Mucosa of gallbladder (tissue), 1 donor: Measurements from ENCODE around the gene SCN9A. TPM values are rescaled to one million over a fixed set of nuclear protein-coding genes. Genes with fewer than 3 reads are reported as not detected.
"Not testable (repeated sequence)": the region's sequence is repeated elsewhere in the genome, so short reads cannot be mapped to it uniquely, and the experiment has no call there.

Source experiments
- DNase-seq: peaks from one replicate; pipeline ENCODE4 v3.0.0-alpha.2; 2020; ENCODE audit warnings: low spot score
- total RNA-seq: library from RNA; stranded (reverse); gene quantifications from one replicate; pipeline ENCODE4 v1.2.1, GENCODE V29; 2021
- donor health status: DM: no; HTN: no; CAD: no.

Gene SCN9A
- total RNA-seq, 1 donor from 2014 or later: 6.8 TPM

DNA sequence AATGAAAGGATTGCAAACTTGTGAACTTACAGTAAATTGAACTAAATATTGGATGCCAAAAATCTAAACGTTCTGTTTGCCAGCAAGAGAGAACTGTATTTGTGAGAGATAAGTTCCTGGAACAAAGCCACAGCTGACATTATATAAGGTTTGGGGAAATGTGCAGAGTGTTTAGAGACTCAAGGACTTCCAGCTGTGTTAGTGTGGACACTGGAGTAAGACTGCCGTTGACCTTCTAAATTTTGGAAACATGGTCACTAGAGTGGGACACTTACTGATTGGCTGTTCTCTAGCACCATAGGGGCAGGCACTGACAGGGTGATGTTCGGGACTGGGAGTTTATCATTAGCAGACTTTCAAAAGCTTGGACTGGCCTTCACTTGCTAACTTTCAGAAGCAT, 40.5 kb downstream of the SCN9A start:
- no peak for DNase-seq

DNA sequence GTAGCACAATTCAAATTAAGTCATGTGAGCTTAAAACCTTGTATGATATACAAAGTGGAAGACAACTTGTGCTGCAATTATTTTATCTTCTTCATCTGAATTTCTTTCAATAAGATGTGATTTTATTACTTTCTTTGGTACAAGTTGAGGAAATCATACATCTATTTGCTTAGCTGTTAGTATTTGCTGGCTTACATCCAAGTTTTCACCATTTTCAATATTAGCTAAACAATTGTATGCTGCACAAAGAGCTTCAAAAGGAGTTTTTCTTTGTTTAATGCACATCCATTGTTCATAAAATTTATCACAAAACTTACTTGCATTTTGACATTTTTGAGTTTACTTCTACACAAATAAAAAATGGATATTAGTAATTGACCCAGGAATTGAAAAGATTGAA, 40.9 kb downstream of the SCN9A start:
- DNase-seq: no peak

DNA sequence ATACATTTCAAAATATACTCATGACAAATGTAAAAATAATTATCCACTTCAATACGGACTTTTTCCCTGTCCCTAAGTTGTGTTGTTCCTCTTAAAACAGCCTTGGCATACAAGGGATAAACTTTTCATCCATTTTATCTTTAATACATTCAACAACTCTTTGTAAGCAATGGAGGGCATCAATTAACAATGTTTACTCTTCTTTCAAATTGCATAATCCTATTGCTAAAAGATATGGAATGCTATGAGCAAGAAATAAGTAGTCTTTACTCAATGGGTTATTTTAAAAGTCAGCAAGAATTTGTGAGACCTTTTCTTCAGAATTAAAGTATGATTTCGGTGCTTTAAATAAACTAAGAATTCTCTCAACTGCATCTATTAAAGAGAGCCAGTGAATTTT, 41.9 kb downstream of the SCN9A start:
- DNase-seq: no peak

DNA sequence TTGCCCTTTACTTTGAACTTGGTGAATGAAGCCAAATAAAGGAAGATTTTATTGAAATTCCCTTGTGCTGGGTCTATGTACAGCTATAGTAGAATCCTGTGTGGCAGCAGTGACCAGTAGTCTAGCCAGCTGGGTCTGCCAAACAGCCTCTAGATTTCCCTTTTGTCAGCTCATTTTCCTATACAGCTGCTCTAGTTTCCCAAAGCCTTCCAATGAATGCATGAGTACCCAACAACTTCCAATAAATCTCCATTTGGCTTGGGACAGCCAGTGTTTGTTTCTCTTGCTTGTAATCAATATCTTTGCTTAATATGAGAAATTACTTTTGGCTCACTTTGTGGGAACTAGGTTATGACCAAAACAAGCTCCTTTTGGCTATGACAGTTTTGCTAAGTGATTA, 43.6 kb downstream of the SCN9A start:
- no peak for DNase-seq

DNA sequence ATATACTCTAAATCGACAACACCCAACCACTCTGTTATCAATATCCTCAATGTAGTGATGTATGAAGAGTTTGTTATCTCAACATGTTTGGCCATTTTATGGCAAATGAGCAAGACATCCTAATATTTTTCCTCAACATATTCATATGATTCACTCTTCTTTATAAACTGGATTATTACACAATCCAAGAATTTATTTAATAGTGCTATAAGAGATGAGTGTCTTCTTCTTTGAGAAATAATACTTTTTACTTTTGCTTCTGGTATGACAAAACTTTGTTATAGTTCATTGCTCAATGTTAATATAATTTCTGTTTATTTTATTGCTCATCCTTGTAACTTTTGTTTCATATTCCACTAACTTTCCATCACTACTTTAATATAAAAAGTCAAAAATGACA, 44.3 kb downstream of the SCN9A start:
- no peak for DNase-seq

DNA sequence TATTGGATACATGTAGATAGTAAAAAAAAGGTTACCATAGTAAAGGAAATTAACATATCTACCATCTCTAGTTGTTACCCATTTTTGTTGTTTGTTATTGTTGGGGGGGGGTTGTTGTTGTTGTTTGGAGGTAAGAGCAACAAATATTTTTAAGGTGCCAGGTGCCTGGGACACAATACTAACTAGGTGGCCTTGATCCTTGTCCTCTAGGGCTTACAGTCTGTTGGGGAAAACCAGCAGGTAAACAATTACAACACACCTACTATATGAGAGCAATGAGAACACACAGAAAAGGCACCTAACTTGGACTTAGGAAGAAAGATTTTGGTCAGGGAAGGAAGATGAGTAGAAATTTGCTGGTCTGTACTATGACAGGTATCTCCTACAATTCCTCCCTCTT, 46.3 kb downstream of the SCN9A start:
- DNase-seq: no peak

DNA sequence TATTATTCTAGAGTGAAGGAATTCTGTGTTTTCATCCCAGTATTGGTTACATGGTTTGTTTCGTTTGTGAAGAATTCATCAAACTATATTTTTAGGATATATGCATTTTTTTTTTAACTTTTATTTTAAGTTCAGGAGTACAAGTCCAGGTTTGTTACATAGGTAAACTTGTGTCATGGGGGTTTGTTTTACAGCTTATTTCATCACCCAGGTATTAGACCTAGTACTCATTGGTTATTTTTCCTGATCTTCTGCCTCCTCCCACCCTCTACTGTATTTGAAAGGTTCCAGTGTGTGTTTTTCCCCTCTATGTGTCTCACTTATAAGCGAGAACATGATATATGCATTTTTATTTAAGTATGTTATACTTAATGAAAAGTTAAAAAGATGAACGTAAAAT, 47.6 kb downstream of the SCN9A start:
- no peak for DNase-seq

DNA sequence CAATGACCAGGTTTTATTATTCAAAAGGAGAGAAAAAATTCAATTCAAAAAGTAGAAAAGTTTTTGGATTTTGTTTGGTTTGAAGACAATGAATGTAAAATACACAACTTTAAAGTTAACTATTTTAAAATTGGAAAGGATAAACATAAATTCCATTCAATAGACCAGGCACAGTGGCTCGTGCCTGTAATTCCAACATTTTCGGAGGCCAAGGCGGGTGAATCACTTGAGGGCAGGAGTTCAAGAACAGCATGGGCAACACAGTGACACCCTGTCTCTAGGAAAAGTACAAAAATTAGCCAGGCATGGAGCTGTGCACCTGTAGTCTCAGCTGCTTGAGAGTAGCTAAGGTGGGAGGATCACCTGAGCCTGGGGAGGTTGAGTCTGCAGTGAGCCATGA, 54.7 kb downstream of the SCN9A start:
- DNase-seq: no peak

DNA sequence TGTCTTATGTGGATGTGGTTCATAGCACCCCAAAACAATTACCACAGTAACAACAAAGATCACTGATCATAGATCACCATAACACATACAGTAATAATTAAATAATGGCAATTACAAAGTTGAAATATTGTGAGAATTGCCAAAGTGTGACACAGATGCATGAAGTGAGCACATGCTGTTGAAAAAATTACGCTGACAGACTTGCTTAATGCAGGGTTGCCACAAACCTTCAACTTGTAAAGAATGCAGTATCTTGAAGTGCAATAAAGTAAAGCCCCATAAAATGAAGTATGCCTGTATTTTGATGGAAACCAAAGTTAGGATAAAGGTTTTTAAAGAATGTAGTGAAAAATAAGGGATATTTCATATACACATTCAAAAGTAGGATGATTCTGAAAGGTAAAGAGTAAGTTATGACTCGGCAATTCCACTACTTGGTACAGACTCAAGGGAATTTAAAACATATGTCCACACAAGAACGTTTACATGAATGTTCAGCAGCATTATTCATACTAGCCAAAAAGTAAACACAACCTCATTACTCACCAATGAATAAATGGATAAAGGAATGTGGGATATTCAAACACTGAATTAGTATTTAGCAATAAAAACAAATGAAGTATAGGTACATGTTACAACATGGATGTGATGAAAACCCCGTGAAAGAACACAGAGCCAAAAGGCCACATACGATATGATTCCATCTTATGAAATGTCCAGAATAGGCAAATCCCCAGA, 61.6 kb downstream of the SCN9A start:
- no peak for DNase-seq

DNA sequence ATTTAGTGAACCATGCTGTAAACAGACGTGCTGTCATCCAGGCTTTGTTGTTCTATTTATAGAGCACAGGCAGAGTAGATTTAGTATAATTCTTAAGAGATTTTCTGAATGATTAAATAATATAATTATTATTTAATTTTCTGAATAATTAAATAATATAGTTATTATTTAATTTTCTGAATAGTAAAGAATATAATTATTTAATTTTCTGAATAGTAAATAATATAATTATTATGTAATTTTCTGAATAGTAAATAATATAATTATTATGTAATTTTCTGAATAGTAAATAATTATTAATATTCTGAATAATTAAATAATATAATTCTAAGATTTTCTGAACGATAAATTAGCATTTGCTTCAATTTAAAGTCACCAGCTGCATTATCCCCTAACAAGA, 62.9 kb downstream of the SCN9A start:
- DNase-seq: not testable (repeated sequence)

DNA sequence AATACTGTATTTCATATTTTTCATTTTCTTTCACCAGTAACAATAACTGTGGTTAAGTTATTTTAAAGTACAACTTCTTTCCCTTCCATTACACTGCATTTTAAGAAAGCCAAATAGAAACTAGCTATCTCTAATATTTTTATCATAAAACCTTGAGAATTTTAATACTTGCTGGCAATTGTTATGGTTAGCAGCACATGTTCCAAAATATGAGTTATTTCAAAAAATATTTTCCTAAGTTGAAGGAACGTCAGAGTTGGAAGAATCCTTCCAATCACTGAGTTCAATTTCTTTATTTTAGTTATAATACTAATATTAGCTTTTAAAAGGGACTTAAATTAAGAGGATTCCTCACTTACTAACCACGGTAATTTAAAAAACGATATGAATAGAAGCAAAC, 68.4 kb downstream of the SCN9A start:
- DNase-seq: no peak

DNA sequence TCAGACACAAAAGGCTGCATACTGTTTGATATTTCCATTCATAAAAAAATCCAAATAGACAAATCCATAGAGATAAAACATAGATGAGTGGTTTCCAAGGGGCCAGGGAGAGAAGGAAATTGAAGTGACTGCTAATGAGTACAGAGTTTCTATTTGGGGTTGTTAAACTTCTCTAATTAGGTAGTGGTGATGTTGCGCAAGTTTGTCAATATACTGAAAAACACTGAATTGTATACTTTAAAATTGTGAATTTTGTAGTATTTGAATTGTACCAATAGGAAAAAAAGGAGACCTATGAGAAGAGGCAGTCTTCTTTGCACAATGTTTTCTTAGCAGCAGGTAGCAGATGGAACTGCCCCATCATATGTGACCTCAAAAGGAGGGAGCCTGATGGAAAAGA, 71.1 kb downstream of the SCN9A start:
- DNase-seq: no peak

DNA sequence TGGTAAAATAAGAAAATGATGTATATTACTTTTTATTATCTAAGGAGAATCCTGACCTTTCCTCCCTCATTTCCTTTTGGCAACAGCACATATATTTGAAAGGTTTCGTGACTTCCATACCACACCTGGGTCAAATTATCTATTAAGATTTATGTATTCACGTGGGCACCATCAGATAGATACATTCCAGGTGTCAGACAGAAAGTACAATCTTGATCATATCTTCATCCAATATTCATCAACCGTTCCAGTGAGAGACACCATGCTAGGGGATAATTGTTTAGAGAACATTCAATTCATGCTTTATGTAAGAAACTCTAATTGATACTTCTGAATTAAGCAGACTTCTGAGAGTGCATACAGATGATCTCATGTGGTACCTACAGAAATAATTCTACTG, 73.7 kb downstream of the SCN9A start:
- no peak for DNase-seq

DNA sequence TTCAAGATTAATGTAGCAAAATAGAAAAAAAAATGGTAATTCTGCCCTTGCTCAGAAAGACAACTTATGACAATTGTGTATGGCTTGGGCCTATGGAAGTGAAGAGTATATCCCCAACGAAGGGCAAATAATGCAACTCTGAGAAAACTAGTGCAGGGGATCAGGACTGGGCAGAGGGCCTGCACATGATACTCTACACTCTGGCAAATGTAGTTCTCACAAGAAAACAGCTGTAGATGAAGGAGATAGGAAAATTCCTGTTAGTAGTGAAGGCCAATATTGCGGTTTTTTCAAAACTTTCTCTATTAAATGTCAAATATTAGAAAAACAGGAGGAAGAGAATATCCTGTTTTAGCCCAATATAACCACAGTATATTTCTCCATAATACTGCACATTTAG, 77.8 kb downstream of the SCN9A start:
- no peak for DNase-seq

DNA sequence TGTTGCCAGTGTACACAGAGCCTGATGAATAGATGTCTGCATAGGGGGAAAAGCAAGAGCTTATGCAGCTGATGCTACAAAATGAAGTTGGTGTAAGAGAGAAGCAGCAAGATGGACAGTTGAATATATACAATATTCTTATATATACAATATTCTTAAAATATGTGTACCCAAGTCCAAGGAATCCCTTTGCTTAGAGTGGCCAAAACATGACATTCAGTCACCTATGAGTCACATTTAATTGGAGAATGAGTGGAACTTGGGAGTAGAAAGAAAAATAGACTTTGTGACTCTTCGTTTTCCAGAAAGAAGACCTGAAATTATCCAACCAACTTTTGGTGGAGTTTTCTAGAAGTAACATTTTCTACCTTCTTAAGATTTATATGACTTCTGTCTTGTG, 81.8 kb downstream of the SCN9A start:
- no peak for DNase-seq

DNA sequence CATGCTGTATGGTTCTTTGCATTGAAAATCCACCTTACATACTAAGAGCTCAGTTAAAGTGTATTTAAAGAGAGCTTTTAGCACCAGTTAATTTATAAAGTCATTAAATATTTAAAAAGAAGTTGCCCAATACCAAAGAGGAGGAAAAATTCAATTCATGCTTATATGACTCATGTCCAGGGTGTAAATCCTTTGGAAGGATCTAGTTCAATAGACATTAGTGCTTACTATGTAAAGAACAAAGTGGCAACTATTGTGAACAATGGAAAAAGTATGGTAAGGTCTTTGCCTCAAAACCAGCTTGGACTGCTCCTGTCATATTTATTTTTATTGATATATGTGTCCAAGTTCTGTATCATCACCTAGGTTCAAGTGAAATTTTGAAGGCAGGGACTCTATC, 90.5 kb downstream of the SCN9A start:
- DNase-seq: no peak

DNA sequence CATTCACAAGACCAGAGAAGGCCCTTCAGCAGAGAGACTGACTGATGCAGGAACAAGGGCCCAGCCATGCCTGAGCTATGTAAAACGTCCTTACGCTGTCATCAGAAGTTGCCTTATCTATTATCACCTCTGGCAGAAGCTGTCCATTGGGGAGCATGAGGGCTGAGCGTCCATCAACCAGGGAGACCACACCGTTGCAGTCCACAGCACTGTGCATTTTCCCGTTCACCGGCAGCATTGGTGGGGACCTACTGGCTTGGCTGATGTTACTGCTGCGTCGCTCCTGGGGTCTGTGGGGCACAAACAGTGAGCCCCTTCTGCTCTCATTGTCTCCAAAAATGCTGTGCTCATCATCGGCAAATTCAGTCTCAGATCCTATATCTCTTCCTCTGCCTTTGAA, 91.4 kb downstream of the SCN9A start:
- no peak for DNase-seq

DNA sequence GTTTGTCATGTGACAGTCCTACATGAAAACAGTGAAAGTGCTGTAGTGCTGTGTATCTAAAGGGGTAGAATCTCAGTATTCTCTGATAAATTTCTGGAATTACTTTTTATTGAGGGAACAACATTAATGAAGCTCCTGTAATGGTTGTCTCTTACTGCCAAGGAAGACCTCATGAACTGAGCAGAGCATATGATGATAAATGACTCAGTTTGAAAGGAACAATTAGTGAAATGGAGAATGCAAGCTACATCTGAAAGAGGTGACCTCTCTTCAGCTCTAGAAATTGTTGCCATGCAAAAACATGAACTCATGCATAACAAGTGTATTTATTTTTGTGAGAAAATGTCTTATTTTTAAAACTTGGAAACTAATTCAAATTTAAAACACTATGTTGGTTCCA, 93.6 kb downstream of the SCN9A start:
- no peak for DNase-seq

DNA sequence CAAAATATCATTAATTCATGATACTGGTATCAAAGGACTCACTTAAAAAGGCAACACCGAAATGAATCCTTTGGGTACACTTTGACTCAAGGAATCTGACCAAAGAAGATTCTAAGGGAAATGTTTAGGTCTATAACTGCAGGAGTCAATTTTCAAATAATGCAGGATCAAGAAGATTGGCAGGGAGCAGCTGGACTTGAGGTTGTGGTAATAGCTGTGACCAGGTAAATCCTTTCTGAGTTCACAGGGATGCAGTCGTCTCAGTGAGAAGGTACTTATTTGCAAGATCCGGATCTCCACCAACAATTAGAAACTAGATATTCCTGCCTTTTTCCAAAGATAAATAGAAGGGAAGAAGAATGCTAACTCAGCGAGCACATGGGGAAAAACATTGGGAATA, 96.9 kb downstream of the SCN9A start:
- DNase-seq: no peak

DNA sequence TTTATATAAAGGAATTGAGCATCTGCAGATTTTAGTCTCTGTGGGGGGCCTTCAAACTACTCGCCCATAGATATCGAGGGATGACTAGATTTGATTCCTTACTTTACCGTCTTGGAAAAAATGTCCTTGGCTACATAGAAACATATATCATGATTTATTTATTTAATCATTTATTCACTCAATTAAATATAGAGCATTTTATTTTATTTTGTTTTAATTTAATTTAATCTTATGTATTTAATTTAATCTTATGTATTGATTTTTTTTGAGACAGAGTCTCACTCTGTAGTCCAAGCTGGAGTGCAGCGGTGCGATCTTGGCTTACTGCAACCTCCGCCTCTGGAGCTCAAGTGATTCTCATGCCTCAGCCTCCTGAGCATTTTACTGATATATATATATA, 105.4 kb downstream of the SCN9A start:
- DNase-seq: no peak

DNA sequence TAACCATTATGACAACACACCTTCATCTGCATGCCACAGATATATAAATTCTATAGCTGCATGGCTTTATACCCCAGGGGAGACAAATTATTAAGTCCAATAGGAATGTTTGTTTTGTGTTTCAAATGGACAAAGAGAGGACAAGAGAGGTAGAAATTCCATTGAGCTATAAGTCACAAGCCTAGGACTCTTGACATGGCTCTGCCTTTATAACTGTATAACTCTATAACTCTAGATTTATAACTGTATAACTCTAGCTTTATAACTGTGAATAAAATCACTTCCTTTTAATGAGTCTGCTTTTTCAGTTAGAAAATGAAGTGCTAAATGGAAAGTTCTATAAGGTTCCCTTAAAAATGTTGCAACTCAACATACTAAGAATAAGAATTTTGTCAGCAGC, 106.4 kb downstream of the SCN9A start:
- DNase-seq: no peak

DNA sequence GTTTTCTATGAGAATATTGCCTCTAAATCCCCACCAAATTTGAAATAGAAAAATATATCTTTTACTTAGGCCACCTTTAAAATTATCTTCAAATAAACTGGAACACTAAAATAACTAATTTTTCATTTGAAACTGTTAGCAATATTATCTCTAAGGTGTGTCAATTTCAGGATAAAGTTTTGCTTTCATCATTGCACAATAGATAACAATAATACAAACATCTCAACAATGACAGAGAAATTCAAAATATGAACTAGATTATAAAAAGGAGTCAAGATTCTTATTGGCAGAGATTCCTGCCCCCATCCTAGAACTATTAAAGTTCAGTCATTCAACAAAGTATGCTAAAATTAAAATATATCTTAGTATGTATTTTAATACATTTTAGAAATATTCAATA, 117.9 kb downstream of the SCN9A start:
- no peak for DNase-seq

DNA sequence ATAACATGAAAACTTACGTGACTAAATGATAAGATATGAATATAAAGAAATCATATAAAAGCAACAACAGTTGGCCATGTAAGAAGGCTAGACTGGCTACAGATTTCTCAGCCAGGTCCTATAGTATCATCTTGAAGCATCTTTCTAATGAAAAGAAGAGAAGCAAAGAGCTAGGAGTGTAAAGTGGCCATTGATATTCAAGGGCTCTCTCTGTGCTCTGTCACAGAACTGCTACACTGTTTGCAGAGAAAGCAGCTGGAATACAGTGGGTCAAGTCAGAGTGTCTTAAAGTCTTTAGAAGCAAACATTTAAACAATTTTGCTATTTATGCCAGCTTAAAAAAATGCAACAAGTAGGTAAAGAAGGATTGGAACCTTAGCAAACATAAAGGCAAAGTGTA, 118.8 kb downstream of the SCN9A start:
- no peak for DNase-seq

DNA sequence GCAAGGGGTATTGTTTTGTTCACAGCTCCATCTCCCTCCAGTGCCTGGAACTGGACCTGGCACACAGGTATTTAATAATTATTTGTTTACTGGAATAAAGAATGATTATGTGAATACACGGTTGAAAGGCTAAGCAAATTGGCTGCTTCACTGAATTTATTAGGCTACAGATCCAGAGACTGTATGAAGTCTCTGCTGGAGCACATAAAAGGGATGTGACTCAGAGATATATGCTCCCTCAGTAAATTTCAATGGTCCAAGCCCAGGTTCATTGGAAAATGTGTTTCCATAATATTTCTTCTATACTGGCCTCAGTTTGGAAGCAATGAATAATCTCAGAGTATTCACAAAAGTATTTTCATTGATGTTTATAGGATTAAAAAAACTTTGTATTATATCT, 126.4 kb downstream of the SCN9A start:
- DNase-seq: no peak

DNA sequence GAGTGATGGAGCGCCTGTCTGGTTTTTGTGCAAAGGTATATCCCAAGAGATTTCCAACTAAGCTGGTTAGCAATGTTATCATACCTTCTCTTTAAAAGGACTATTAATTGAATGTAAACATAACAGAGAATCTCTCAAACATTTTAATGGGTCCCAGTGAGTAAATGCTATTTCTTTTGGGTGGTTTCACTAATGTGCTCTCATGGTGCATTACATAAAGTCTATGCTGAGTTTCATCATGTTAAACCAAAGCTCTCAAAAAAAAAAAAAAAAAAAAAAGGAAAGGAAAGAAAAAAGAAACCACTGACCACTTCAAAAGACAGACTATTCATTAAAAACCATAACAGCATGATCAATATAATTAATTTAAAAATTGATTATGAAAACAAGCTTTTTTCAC, 128.8 kb downstream of the SCN9A start:
- no peak for DNase-seq
